ENCODE data around the gene ZNF322. TPM values are rescaled to one million over a fixed set of nuclear protein-coding genes. Genes with fewer than 3 reads are reported as not detected.
A peak's percentile ranks its signal among the peaks of the same experiment; 100 is the strongest.

ZNF322 gene
- total RNA-seq, 4 donors from 2014 or later, result 9.0 to 23.4 (median 9.2) TPM

- WGBS, 2 donors, result 21 to 36% methylated on average over 1 of the region's 1 CpG
- no peak for DNase-seq (ENCODE audit: low spot score in 2 of 2)
- no peak for TF ChIP-seq CTCF (IDR thresholded peaks at IDR 0.05)
- TF ChIP-seq POLR2A (IDR thresholded peaks at IDR 0.05), result no peak
- H3K4me3 ChIP-seq (ENCODE audit: low read depth, poor library complexity, severe bottlenecking), result no peak overlapping the region
- intact Hi-C loops (cut with DNase I; ENCODE audit: low total_unique reads), result no loop called here
These were observed 30.2 kb downstream of the ZNF322 start for GRCh38 chr6:26629359-26629758.

- no peak for DNase-seq (ENCODE audit: low spot score in 2 of 2)
- TF ChIP-seq CTCF (IDR thresholded peaks at IDR 0.05), result no peak
- TF ChIP-seq POLR2A (IDR thresholded peaks at IDR 0.05), result no peak
- WGBS, 2 donors, result 73 to 85% methylated on average over 7 of the region's 7 CpGs
- intact Hi-C loops (cut with DNase I; ENCODE audit: low total_unique reads), result no loop called here
- no peak overlapping the region for H3K4me3 ChIP-seq (ENCODE audit: low read depth, poor library complexity, severe bottlenecking)
These were observed 31.7 kb downstream of the ZNF322 start for GRCh38 chr6:26627843-26628242.

- WGBS, 2 donors, result 89 to 100% methylated on average over 1 of the region's 1 CpG
- DNase-seq (ENCODE audit: low spot score in 2 of 2), result no peak
These were observed 35.0 kb downstream of the ZNF322 start for GRCh38 chr6:26624557-26624956.

GRCh38 chr6:26623339-26623859, 36.1 kb downstream of the ZNF322 start:
- no peak for TF ChIP-seq POLR2A (IDR thresholded peaks at IDR 0.05)
- TF ChIP-seq CTCF (IDR thresholded peaks at IDR 0.05), result no peak
- no peak for DNase-seq (ENCODE audit: low spot score in 2 of 2)

More at GRCh38 chr6:26624557-26624956, 35.0 kb downstream of the ZNF322 start:
- no peak overlapping the region for H3K4me3 ChIP-seq (ENCODE audit: low read depth, poor library complexity, severe bottlenecking)
- intact Hi-C loops (cut with DNase I; ENCODE audit: low total_unique reads), result no loop called here
- TF ChIP-seq CTCF (IDR thresholded peaks at IDR 0.05) (no peak), POLR2A (IDR thresholded peaks at IDR 0.05) (no peak)

DNA sequence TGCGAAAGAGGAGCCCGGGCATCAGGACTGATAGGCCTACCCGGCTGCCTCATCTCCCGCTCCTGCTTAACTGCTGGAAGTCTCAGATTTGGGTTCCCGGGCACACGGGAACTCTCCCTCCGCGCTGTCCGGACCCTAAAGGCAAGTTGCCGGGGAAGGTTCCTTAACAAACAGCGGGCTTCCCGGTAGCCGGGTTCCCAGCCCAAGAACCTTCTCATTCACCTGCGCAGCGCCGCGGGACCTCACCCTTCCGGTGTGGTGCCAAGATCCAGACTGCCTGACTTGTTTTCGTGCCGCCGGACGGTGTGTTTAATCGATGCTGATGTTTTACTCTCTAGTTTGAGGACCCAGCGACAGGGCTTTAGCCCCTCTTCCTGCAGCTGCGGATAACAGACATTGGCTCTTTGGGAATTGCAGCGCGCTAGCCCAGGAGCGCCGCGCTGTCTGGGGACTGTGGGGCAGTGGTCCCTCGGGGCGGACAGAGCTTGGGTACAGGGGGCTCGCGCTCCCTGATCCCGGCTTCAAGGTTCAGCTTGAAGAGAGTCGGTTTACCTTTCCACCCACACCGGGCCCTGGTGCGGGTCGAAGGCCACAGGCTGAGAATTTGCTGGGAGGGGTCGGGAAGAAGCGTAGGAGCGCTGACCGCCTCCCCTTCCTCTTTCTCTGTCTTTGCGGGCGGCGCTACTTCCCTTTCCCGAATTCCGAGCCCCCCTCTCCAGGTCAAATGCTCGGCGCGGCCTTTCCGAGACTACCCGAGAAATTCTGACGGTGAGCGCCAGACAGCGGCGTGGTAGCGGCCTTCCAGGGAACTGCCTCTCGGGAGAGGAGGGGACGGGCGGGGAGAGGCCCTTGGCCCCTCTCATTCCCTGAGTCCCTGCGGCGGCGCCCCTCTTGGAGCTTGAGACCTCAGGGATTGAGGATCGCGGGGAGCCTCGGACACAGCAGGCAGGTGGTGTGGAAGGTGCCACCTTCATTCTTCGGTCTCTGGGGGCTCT, 45.6 kb downstream of the ZNF322 start:
- intact Hi-C loops (cut with DNase I; ENCODE audit: low total_unique reads), result no loop called here
- H3K4me3 ChIP-seq (ENCODE audit: low read depth, poor library complexity, severe bottlenecking), result peak overlapping the region; percentile 13
- no peak for DNase-seq (ENCODE audit: low spot score in 2 of 2)
- TF ChIP-seq POLR2A (IDR thresholded peaks at IDR 0.05) (no peak), CTCF (IDR thresholded peaks at IDR 0.05) (no peak)
- 3 to 7% methylated on average over 55 of the region's 68 CpGs for WGBS, 2 donors

More at GRCh38 chr6:26623339-26623859, 36.1 kb downstream of the ZNF322 start:
- WGBS, 2 donors, result 0 to 97% methylated on average over 1 of the region's 1 CpG
- H3K4me3 ChIP-seq (ENCODE audit: low read depth, poor library complexity, severe bottlenecking), result no peak overlapping the region
- intact Hi-C loops (cut with DNase I; ENCODE audit: low total_unique reads), result no loop called here

Measured in lower leg skin (tissue), 4 donors.